ENCODE measurements around the gene PKDCC.

- TF ChIP-seq RARA (CRISPR knock-in tag; IDR thresholded peaks at IDR 0.05): peak; percentile 35; the same call in 1 of the 2 replicates
- TF ChIP-seq RFX5 (IDR thresholded peaks at IDR 0.05; ENCODE audit: low read depth, low read length): no peak
- TF ChIP-seq ZNF207 (IDR thresholded peaks at IDR 0.05; ENCODE audit: borderline replicate concordance): no peak
- TF ChIP-seq JUND (CRISPR knock-in tag; IDR thresholded peaks at IDR 0.05): peak; percentile 62; the same call in 1 of the 2 replicates
- TF ChIP-seq PRDM4 (CRISPR knock-in tag; IDR thresholded peaks at IDR 0.05; ENCODE audit: borderline replicate concordance): no peak
- TF ChIP-seq RAD21 (CRISPR knock-in tag; IDR thresholded peaks at IDR 0.05): no peak
- TF ChIP-seq HNRNPK (IDR thresholded peaks at IDR 0.05; ENCODE audit: low read depth, low read length, poor library complexity, severe bottlenecking): peak; percentile 27
- TF ChIP-seq ZNF883 (CRISPR knock-in tag; IDR thresholded peaks at IDR 0.05; ENCODE audit: not compliant biosample characterization): peak; percentile 65
- no peak for TF ChIP-seq ESRRA (CRISPR knock-in tag; IDR thresholded peaks at IDR 0.05; ENCODE audit: low read depth)
- TF ChIP-seq MYC (CRISPR knock-in tag; IDR thresholded peaks at IDR 0.05; ENCODE audit: borderline replicate concordance): peak; percentile 74
- TF ChIP-seq SMARCC2 (IDR thresholded peaks at IDR 0.05): no peak
- TF ChIP-seq SIN3A (IDR thresholded peaks at IDR 0.05; ENCODE audit: borderline replicate concordance, low read depth, low read length): no peak
- TF ChIP-seq CHD4 (IDR thresholded peaks at IDR 0.05; ENCODE audit: borderline replicate concordance, low read length): no peak
Measured at GRCh38 chr2:42048299-42049220, 739 bp downstream of the PKDCC start.

All from HepG2 (cell line).